ENCODE results near the gene RHEB.

DNA sequence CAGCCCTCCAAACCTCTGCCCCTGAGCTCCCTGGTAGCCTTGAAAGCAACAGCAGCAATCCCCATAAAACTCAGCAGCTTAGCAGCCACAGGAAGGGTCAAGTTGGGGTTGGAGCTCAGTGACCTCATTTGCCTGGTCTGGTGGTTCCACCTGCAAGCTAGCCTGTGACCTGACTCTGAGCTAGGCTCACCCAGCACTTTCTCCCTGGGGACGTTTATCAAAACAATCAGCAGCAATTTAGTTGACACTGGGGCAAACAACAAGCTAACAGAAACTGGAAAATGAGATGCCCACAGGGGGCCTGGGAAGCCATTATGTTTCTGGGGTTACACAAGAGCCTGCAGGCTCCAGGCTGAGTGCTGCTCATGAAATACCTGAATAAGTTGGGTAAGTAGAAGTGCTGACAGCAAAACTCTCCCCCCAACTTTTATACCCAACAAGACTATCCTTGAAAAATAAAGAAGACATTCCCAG is 57.4 kb downstream of the RHEB start:
- TF ChIP-seq CBFB (CRISPR knock-in tag; IDR thresholded peaks at IDR 0.05) (no peak), ZNF816 (CRISPR knock-in tag; IDR thresholded peaks at IDR 0.05; ENCODE audit: borderline replicate concordance) (no peak), CTCF (CRISPR knock-in tag; IDR thresholded peaks at IDR 0.05) (no peak), TCF12 (IDR thresholded peaks at IDR 0.05) (no peak), TCF12 (CRISPR knock-in tag; IDR thresholded peaks at IDR 0.05) (no peak), ZNF773 (CRISPR knock-in tag; IDR thresholded peaks at IDR 0.05; ENCODE audit: borderline replicate concordance) (no peak), KDM4B (CRISPR knock-in tag; IDR thresholded peaks at IDR 0.05) (no peak), TFAP4 (IDR thresholded peaks at IDR 0.05; ENCODE audit: borderline replicate concordance, low read depth) (no peak), ZNF101 (CRISPR knock-in tag; IDR thresholded peaks at IDR 0.05; ENCODE audit: borderline replicate concordance, low read depth) (no peak), ZNF598 (CRISPR knock-in tag; IDR thresholded peaks at IDR 0.05; ENCODE audit: borderline replicate concordance) (no peak)
- TF ChIP-seq, protein P1, sequence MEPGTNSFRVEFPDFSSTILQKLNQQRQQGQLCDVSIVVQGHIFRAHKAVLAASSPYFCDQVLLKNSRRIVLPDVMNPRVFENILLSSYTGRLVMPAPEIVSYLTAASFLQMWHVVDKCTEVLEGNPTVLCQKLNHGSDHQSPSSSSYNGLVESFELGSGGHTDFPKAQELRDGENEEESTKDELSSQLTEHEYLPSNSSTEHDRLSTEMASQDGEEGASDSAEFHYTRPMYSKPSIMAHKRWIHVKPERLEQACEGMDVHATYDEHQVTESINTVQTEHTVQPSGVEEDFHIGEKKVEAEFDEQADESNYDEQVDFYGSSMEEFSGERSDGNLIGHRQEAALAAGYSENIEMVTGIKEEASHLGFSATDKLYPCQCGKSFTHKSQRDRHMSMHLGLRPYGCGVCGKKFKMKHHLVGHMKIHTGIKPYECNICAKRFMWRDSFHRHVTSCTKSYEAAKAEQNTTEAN (CRISPR knock-in tag; conservative IDR thresholded peaks at IDR 0.05): no peak
- TF ChIP-seq, protein P2, sequence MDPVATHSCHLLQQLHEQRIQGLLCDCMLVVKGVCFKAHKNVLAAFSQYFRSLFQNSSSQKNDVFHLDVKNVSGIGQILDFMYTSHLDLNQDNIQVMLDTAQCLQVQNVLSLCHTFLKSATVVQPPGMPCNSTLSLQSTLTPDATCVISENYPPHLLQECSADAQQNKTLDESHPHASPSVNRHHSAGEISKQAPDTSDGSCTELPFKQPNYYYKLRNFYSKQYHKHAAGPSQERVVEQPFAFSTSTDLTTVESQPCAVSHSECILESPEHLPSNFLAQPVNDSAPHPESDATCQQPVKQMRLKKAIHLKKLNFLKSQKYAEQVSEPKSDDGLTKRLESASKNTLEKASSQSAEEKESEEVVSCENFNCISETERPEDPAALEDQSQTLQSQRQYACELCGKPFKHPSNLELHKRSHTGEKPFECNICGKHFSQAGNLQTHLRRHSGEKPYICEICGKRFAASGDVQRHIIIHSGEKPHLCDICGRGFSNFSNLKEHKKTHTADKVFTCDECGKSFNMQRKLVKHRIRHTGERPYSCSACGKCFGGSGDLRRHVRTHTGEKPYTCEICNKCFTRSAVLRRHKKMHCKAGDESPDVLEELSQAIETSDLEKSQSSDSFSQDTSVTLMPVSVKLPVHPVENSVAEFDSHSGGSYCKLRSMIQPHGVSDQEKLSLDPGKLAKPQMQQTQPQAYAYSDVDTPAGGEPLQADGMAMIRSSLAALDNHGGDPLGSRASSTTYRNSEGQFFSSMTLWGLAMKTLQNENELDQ (CRISPR knock-in tag; IDR thresholded peaks at IDR 0.05; ENCODE audit: borderline replicate concordance): no peak

Measured in HepG2 (cell line).